HG02938 (cell line): Measurements from ENCODE around the gene AIPL1.

ENCODE experiments used
- ATAC-seq: cut with Tn5 transposase; IDR thresholded peaks from one replicate; pipeline ENCODE4 v1.9.1; 2021; ENCODE audit warnings: mild to moderate bottlenecking, moderate library complexity; ENCODE audit not compliant: unreplicated experiment

Gene AIPL1

GRCh38 chr17:6450926-6451832 is 16.3 kb upstream of the AIPL1 start:
- ATAC-seq, result no peak

DNA sequence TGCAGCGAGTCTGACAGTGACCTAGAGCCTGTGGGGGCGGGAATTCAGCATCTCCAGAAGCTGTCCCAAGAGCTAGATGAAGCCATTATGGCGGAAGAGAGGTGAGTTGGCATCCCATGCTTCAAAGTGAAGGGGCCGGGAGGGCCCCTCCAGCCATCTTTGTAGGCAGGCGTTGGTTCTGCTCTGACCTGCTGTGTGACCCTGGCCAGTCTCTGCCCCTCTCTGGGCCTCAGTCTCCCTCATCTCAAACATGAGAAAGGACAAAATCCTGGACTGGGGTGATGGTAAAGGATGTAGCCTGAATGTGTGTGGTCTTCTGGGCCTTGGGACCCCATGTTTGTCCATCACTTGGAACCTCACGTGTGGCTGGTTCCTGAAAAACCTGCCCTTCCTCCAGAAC is 14.4 kb upstream of the AIPL1 start:
- ATAC-seq, result no peak

DNA sequence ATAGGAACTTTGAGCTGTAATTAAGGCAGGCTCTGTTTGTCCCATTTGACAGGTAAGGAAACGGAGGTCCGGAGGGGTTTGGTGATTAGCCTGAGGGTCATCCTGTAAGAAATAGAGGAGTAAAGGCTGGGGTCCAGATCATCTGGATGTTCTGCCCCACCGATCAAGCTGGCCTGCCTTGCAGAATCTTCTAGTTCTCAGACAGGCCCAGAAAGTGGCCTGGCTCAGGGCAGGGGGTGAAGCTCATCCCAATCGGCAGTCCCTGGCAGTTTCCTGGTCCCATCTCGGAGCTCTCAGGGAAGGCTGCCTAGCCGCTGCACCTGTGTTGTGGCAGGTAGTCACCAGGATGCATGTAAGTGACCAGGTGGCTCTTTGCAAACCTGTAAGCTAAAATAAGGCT is 13.6 kb upstream of the AIPL1 start:
- no peak for ATAC-seq

DNA sequence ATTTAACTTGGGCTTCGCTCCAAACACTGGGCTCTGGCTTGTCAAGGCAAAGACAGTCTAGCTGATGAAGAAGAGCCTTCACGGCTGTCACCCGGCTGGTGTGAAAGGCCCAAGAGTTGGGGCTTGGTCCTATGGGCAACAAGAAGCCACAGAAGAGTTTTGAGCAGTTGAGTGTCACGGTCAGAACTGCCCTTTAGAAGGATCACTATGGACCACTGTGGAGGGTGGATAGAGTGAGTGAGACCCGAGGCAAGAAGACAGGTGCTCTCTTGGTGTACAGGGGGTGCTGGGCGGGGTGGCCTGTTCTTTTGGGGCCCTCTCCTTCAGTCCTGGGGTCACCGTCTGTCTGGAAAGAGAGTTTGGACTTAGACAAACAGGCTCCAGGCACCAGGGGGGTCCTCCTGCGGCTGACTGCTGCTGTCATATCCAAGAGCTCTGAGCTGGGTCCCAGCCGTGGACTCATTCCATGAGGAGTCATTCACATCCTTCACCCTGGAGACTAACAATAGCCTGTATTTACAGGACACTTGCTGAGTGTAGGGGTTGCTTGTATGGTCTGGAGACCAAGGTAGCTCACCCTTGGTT is 11.7 kb upstream of the AIPL1 start:
- no peak for ATAC-seq

DNA sequence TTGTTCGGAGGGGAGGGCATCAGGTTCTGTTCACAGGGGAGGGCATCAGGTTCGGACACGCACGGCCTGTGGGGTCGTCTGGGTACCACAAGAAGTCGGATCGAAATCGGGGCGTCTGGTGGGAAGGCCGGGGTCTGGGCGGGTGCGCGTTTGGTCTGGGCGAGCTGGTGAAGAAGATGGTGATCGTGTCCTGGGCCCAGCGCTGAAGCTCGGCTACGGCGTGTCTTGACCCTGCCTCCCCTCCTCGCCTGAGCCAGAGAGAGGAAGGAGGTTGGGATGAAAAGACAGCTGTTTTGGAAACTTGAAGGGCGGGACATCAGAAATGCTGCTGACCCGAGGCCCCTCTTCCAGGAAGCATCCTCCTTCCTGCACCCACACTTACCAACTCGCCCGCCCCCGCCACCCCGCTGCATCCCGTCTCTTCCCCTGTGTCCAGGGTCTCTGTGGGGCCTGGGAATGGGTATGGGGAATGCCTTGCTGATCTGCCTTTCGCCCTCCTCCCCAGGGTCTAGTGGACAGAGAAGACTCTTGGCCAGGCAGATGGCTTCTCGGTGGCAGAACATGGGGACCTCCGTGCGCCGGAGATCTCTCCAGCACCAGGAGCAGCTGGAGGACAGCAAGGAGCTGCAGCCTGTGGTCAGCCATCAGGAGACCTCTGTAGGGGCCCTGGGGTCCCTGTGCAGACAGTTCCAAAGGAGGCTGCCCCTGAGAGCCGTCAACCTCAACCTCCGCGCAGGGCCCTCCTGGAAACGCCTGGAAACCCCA is 9.8 kb upstream of the AIPL1 start:
- ATAC-seq, result no peak

DNA sequence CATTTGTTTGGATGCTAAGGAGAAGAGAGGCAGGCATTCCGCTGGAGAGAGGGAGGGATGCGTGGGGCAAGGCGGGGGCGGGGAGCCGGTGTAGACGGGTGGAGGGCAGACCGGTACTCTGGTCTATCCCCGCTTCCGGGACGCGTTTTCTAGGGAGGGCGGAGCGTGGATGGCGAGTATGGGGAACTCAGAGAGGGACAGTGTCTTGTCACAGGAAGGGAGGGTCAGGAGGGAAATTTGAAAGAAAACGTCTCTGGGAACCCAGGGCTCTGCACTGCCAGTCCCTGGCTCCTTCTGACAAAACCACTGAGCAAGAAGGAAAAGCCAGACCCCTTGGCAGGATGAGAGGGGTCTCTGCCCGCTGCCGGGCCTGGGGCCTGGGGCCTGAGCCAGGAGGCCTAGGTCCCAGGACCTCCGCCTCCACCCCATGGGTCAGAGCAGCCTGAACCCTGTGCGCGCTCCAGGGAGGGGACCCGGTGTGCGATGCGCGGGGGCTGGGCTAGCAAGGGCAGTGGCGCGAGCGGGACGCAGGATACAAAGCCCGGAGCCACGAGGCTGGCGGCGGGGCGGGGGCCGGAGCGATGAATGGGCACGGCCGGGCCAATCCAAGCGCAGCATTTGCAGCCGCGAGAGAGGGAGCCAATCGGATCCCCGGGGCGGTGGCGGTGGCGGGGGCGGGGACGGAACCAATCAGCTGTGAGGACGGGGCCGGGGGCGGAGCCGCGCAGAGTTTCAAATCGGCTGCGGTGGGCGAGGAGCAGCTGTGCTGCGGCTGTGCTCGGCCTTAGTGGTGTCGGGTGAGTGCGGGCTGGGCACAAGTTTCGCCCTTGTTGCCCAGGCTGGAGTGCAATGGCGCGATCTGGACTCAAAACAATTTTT is 9.0 kb upstream of the AIPL1 start, which contains the start of gene PIMREG:
Gene PIMREG (plus strand): TSS at position 764 of the 879 bp plus-strand sequence. CDS start 656 bp downstream, outside the sequence.
- peak; percentile 78 for ATAC-seq

DNA sequence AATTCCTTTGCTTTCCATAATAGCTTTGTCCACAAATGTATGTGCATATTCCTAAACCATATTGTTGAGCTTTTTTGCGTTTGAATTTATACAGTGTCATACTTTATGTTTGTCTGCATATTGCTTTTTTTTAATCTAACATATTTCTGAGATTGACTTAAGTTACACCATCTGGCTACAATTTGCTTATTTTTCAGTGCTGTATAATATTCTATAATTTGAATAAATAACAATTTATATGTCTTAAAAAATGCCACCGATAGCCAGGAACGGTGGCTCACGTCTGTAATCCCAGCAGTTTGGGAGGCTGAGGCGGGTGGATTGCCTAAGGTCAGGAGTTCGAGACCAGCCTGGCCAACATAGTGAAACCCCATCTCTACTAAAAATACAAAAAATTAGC is 7.9 kb upstream of the AIPL1 start:
- no peak for ATAC-seq

- ATAC-seq, result no peak
Measured at GRCh38 chr17:6439951-6440350, 5.0 kb upstream of the AIPL1 start.

GRCh38 chr17:6437956-6438355 is 3.0 kb upstream of the AIPL1 start:
- ATAC-seq, result no peak

DNA sequence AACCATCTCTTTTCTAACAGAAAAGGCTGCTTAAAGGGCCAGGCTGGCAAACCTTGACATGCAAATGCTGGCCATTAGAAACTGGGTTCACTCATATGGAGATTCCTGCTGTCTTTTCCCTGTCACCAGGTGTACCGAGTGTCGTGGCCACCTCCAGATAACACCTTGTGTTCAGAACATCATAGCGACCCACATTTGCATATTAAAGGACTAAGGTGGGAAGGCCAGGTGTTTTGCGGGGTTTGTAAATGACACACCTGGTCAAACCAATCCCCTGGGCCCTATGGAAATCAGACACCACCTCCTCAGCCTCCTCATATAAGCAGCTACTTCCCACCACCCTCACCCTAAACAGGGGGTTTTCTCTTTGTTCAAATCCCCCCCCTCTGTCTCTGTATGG is 2.5 kb upstream of the AIPL1 start:
- no peak for ATAC-seq

DNA sequence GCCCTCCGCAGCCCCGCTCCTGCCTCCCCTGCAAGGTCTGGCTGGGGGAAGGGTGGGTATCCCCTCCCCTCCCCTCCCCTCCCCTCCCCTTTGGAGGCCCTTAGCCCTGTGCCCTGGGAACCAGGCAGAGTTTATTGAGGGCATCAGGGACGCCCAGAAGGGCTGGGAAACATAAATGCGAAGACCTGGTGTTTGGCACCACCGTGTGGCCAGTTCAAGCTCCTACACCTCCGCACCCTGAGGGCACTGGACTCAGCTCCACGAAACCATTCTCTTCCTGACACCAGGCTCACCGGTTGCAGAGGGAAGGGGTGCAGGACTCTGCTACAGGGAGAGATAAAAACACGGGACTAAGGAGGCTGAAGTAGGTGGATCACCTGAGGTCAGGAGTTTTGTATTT is 1.0 kb upstream of the AIPL1 start:
- ATAC-seq, result no peak

- ATAC-seq, result no peak
Measured at GRCh38 chr17:6430769-6431168, 4.2 kb downstream of the AIPL1 start.

DNA sequence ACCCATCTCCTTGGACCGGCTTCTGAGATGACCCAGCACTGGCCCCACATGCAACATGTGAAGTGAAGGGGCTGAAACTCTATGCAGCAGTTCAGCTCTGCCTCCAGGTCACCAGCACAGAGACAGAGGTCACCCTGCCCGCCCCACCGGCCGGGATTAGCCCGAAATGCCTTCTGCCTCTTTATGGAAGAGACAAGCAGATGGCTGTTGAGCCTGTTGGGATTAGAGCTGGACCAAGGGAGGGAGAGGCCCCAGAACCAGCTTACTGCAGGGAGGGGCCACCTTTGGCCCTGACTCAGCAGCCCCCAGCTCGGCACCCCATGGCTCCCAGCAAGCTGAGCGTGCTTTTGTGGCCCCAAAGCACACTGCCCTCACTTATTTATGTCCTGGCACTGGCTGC is 5.7 kb downstream of the AIPL1 start:
- ATAC-seq, result no peak

- no peak for ATAC-seq
Measured at GRCh38 chr17:6428207-6428965, 6.5 kb downstream of the AIPL1 start.

DNA sequence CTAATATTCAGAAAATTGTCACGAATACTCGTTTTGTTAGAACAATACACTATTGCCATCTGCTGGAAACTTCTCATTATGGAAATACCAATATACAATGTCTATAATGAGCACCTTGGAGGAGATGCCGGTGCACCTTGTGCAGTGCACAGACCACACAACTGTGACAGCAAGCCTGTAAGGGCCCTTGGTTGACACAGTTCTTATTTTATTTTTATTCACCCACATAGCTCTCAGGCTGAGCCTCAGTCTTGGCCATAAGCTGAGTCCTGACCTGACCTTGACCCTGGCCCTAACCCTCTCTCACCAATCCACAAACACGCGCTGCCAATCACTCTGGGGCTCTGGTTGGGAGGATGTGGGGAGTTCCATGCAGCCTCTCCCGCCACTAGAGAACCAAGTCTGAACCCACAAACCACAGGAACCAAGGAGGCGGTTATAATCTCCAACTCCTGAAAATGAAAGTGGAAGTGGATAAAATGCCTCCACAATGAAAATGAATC is 7.6 kb downstream of the AIPL1 start:
- no peak for ATAC-seq

GRCh38 chr17:6426356-6427101 is 8.4 kb downstream of the AIPL1 start:
- no peak for ATAC-seq

DNA sequence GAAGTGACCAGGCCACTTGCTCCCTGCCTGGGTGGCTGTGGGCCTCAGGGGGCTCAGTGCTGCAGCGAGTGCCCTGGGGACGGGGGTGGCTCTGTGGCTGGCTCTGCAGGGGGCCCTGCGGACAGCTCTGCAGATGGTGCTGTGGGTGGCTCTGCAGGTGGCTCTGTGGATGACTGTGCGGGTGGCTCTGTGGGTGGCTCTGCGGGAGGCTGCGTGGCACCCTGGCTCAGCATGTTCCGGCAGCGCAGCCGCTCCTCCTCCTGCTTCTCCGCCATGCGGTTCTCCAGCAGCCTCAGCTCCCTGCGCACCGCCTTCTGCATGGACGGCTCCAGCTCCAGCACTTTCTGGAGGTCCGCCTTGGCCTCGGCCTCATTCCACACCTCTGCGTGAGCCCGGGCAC is 9.5 kb downstream of the AIPL1 start:
- ATAC-seq, result no peak

GRCh38 chr17:6423931-6424330 is 11.0 kb downstream of the AIPL1 start:
- no peak for ATAC-seq

DNA sequence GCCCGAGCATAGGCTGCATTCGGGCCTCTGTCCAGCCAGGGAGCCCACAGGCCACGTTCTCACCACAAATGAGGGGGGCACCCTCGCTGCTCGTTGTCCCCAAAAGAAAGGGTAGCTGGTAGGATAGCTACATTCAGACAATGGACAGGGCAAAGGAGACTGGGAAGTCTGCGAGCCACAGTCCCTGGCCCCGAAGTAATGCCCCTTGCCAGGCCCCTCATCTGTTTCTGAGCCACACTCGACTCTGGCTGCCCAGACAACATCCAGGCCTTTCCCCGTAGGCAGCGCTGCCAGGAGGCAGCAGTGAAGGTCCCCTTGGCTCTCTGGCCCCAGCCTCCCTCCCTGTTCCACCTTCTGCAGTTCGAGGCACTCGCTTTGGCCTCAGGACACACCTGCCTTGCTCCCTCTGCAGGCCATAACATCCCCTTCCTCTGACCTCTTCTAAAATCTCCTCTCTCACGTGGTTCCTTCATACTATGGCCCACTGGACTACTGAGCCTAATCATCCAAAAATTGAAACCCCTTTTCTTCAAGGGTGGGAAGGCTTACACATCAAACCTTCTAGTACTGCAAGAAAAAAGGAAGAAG is 12.2 kb downstream of the AIPL1 start:
- ATAC-seq, result no peak
